Kidney glomerular epithelial cell (primary cell): ENCODE data around the gene SUN5.
"Not testable (repeated sequence)": the region's sequence is repeated elsewhere in the genome, so short reads cannot be mapped to it uniquely, and the experiment has no call there.

Experiments used
- DNase-seq: peaks from one replicate; lab custom pipeline; 2025; lab: John Stamatoyannopoulos, UW

The SUN5 gene

GRCh38 chr20:32977281-32978008, 26.8 kb downstream of the SUN5 start:
- no peak for DNase-seq

GRCh38 chr20:32976746-32977145, 27.5 kb downstream of the SUN5 start:
- DNase-seq, result no peak

- DNase-seq, result no peak
Measured at GRCh38 chr20:32975698-32976674, 28.2 kb downstream of the SUN5 start.

- not testable (repeated sequence) for DNase-seq
Measured at GRCh38 chr20:32975121-32975520, 29.1 kb downstream of the SUN5 start.

GRCh38 chr20:32974204-32975064, 29.8 kb downstream of the SUN5 start:
- DNase-seq, result not testable (repeated sequence)

GRCh38 chr20:32973077-32973717, 31.0 kb downstream of the SUN5 start:
- DNase-seq, result no peak

GRCh38 chr20:32972181-32973076, 31.8 kb downstream of the SUN5 start:
- no peak for DNase-seq

- no peak for DNase-seq
Measured at GRCh38 chr20:32971703-32972161, 32.5 kb downstream of the SUN5 start.

GRCh38 chr20:32970973-32971300, 33.3 kb downstream of the SUN5 start:
- DNase-seq, result no peak

- DNase-seq, result no peak
Measured at GRCh38 chr20:32970115-32970972, 33.9 kb downstream of the SUN5 start.

- no peak for DNase-seq
Measured at GRCh38 chr20:32969356-32970114, 34.7 kb downstream of the SUN5 start.

- no peak for DNase-seq
Measured at GRCh38 chr20:32968478-32969241, 35.6 kb downstream of the SUN5 start.

GRCh38 chr20:32967961-32968457, 36.2 kb downstream of the SUN5 start:
- no peak for DNase-seq

GRCh38 chr20:32966881-32967781, 37.1 kb downstream of the SUN5 start:
- no peak for DNase-seq

GRCh38 chr20:32966382-32966781, 37.9 kb downstream of the SUN5 start:
- DNase-seq, result no peak

GRCh38 chr20:32965581-32966373, 38.5 kb downstream of the SUN5 start:
- no peak for DNase-seq
